ENCODE results near the gene NFYB. TPM values are rescaled to one million over a fixed set of nuclear protein-coding genes. Genes with fewer than 3 reads are reported as not detected.

The NFYB gene
- total RNA-seq, 3 donors from 2014 or later (not counting 1 experiment from before 2014, with no cell fraction given) = 13.3 to 17.4 (median 13.6) TPM

DNA sequence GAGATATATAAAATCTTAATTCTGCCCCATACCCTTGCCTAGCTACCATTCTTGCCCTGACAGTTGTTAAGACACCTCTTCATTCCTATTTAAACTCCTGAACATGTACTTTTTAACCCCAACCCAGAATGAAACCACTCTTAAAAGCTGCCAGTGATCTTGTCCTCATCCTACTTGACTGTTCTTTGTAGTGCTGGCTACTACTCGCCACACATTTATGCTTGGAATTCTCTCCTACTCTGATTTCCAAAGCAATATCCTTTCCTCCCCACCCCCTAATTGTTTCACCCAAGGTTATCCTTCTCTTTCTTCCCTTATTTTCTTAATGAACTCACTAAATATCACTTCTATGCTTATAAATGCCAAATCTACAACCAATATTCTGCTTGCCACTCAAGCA is 4.1 kb downstream of the NFYB start:
- H3K4me1 ChIP-seq (ENCODE audit: control insufficient read depth, insufficient read depth, low read length) = peaks cover 12% of the 10 kb centered on the region
- intact Hi-C loops (cut with micrococcal nuclease) = no loop called here
- Mint-ChIP-seq H3K27me3 (ENCODE audit: low read depth in 2 of 2) (no peaks in the 10 kb centered on the region), H3K4me1 (peaks cover 14 to 19% of the 10 kb centered on the region in 2 donors), H3K27ac (no peak overlapping the region), H3K36me3 (no peaks in the 10 kb centered on the region), H3K9me3 (no peaks in the 10 kb centered on the region), H3K4me3 (no peak overlapping the region)
- peaks cover 26% of the 10 kb centered on the region for H3K36me3 ChIP-seq (ENCODE audit: control insufficient read depth, insufficient read depth, low read length)
- H3K27me3 ChIP-seq (ENCODE audit: control insufficient read depth, insufficient read depth, low read length) = no peaks in the 10 kb centered on the region
- H3K9me3 ChIP-seq (ENCODE audit: control insufficient read depth, insufficient read depth, low read length) = no peaks in the 10 kb centered on the region
- WGBS (ENCODE audit: insufficient coverage) = 93% methylated on average over 1 of the region's 1 CpG
- DNase-seq (no peak), ATAC-seq (no peak)
- no peak overlapping the region for H3K27ac ChIP-seq (ENCODE audit: low read length)
- no peak overlapping the region for H3K4me3 ChIP-seq (ENCODE audit: low read length)
- no peak for TF ChIP-seq CTCF (IDR thresholded peaks at IDR 0.05)

DNA sequence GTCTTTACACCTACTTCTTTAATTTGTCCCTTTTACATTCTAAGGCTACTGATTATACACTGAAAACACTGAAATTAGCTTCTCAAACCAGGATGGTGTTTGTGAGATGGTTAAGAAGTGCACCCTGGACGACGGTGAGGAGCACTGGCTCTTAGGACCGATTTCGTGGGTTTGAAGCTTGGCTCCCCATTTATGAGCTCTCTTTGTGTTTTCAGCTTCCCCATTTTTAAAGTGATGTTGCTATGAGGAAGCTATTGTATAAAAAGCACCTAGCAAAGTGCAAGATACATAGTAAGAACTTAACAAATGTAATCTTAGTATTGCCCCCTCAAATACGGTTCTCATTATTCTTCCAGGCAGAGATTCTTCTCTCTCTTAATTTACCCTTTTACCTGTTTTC is 4.7 kb downstream of the NFYB start:
- intact Hi-C loops (cut with micrococcal nuclease) = no loop called here
- peaks cover 6% of the 10 kb centered on the region for H3K4me1 ChIP-seq (ENCODE audit: control insufficient read depth, insufficient read depth, low read length)
- no peaks in the 10 kb centered on the region for H3K27me3 Mint-ChIP-seq (ENCODE audit: low read depth in 2 of 2)
- peaks cover 28% of the 10 kb centered on the region for H3K36me3 ChIP-seq (ENCODE audit: control insufficient read depth, insufficient read depth, low read length)
- DNase-seq (no peak), ATAC-seq (no peak)
- H3K27me3 ChIP-seq (ENCODE audit: control insufficient read depth, insufficient read depth, low read length) = no peaks in the 10 kb centered on the region
- H3K27ac ChIP-seq (ENCODE audit: low read length) = no peak overlapping the region
- no peak for TF ChIP-seq CTCF (IDR thresholded peaks at IDR 0.05)
- no peak overlapping the region for H3K4me3 ChIP-seq (ENCODE audit: low read length)
- H3K4me3 Mint-ChIP-seq = no peak overlapping the region
- H3K36me3 Mint-ChIP-seq = no peaks in the 10 kb centered on the region
- H3K9me3 ChIP-seq (ENCODE audit: control insufficient read depth, insufficient read depth, low read length) = no peaks in the 10 kb centered on the region
- WGBS (ENCODE audit: insufficient coverage) = 75% methylated on average over 4 of the region's 5 CpGs
- H3K4me1 Mint-ChIP-seq = peaks cover 14 to 19% of the 10 kb centered on the region in 2 donors
- no peak overlapping the region for H3K27ac Mint-ChIP-seq
- no peaks in the 10 kb centered on the region for H3K9me3 Mint-ChIP-seq

DNA sequence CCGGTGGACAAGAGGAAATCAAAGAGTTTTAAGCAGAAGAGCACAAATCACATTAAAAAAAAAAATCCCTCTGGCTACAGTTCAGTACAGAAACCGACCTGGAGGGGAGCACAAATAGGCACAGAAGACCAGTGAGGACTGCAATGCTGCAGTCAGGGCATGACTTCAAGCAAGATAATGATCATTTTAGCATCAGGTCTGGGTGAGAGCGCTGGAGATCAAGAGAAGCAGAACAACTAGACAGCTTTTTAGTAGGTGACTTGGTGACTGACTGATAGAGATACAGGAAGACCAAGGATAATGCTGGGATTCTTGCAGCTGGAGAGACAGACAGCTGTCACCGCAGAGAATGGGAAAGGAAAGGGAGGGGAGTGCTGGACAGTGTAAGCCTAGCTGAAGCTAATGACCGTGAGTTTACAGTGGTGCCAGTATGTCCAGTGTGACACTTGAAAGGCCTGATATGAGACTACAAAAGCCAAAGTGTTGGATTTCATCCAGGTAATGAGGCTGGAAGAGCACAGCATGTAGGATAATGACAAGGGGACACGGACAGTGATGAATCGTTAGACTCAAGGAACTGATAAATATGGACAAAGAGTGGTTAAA is 5.6 kb downstream of the NFYB start:
- Mint-ChIP-seq H3K4me1 (peaks cover 14 to 19% of the 10 kb centered on the region in 2 donors), H3K27me3 (ENCODE audit: low read depth in 2 of 2) (no peaks in the 10 kb centered on the region), H3K9me3 (no peaks in the 10 kb centered on the region), H3K27ac (peak overlapping the region in 1 of 2 donors; percentile 3), H3K36me3 (no peaks in the 10 kb centered on the region), H3K4me3 (no peak overlapping the region)
- ATAC-seq (no peak), DNase-seq (no peak)
- no peaks in the 10 kb centered on the region for H3K27me3 ChIP-seq (ENCODE audit: control insufficient read depth, insufficient read depth, low read length)
- intact Hi-C loops (cut with micrococcal nuclease) = no loop called here
- H3K9me3 ChIP-seq (ENCODE audit: control insufficient read depth, insufficient read depth, low read length) = no peaks in the 10 kb centered on the region
- 95% methylated on average over 7 of the region's 7 CpGs for WGBS (ENCODE audit: insufficient coverage)
- TF ChIP-seq CTCF (IDR thresholded peaks at IDR 0.05) = no peak
- H3K27ac ChIP-seq (ENCODE audit: low read length) = no peak overlapping the region
- peaks cover 35% of the 10 kb centered on the region for H3K36me3 ChIP-seq (ENCODE audit: control insufficient read depth, insufficient read depth, low read length)
- no peak overlapping the region for H3K4me3 ChIP-seq (ENCODE audit: low read length)
- peaks cover 6% of the 10 kb centered on the region for H3K4me1 ChIP-seq (ENCODE audit: control insufficient read depth, insufficient read depth, low read length)

DNA sequence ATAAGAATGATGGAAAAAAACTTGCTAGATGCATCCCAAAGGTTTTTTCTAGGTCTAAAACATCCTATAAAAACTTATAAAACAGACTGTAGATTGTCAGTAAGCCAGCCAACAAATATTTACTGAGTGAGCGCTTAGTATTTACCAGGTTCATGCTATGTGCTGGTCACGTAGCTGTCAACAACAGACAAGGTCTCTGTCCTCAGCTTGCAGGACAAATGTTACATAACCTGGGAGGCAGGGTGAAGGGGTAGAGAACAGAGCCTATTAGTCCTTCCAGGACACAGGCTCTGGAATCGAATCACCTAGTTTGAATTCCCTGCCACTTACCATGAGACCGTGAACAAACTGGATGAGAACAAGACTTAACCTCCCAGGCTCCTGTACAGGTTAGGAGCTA is 6.4 kb downstream of the NFYB start:
- Histone ChIP-seq H3K27me3 (ENCODE audit: control insufficient read depth, insufficient read depth, low read length) (no peaks in the 10 kb centered on the region), H3K27ac (ENCODE audit: low read length) (no peak overlapping the region), H3K9me3 (ENCODE audit: control insufficient read depth, insufficient read depth, low read length) (no peaks in the 10 kb centered on the region), H3K4me3 (ENCODE audit: low read length) (no peak overlapping the region), H3K36me3 (ENCODE audit: control insufficient read depth, insufficient read depth, low read length) (peaks cover 38% of the 10 kb centered on the region), H3K4me1 (ENCODE audit: control insufficient read depth, insufficient read depth, low read length) (no peaks in the 10 kb centered on the region)
- H3K27ac Mint-ChIP-seq = no peak overlapping the region
- H3K36me3 Mint-ChIP-seq = no peaks in the 10 kb centered on the region
- DNase-seq (no peak), ATAC-seq (no peak)
- H3K4me3 Mint-ChIP-seq = no peak overlapping the region
- WGBS (ENCODE audit: insufficient coverage) = 98% methylated on average over 4 of the region's 4 CpGs
- peaks cover 14 to 19% of the 10 kb centered on the region in 2 donors for H3K4me1 Mint-ChIP-seq
- no peaks in the 10 kb centered on the region for H3K9me3 Mint-ChIP-seq
- intact Hi-C loops (cut with micrococcal nuclease) = no loop called here
- H3K27me3 Mint-ChIP-seq (ENCODE audit: low read depth in 2 of 2) = no peaks in the 10 kb centered on the region
- no peak for TF ChIP-seq CTCF (IDR thresholded peaks at IDR 0.05)

All from natural killer cell (primary cell).